Right lobe of liver (tissue), 6 donors: ENCODE data around the gene ACAP2. TPM values are rescaled to one million over a fixed set of nuclear protein-coding genes. Genes with fewer than 3 reads are reported as not detected.

Experiments
- ATAC-seq, 4 donors: fragments of 200-7000 bp; cut with Tn5 transposase; one replicate each; pipeline ENCODE4 v1.9.1; 2020; ENCODE audit warnings: mild to moderate bottlenecking in 4 of 4, moderate library complexity in 4 of 4
- DNase-seq, 3 donors: peaks; one replicate each; pipeline ENCODE4 v3.0.0-alpha.2; 2020
- H3K27ac ChIP-seq, 3 donors: fragments of 200-600 bp; one replicate each; pipeline ENCODE4 v1.8.0; 2022
- H3K27me3 ChIP-seq, 2 donors: fragments of 200-600 bp; one replicate each; pipeline ENCODE4 v1.8.0; 2022
- H3K36me3 ChIP-seq, 4 donors: fragments of 200-600 bp; sonication (generic) in 1 of 4; one replicate each; pipeline versions ENCODE4 v1.5.1 to v1.8.0; 2017 to 2022; ENCODE audit warnings: control low read depth in 1 of 4
- H3K4me1 ChIP-seq, 4 donors: fragments of 200-600 bp; sonication (generic) in 1 of 4; one replicate each; pipeline versions ENCODE4 v1.5.1 to v1.8.0; 2017 to 2022; ENCODE audit warnings: control low read depth in 1 of 4
- H3K4me3 ChIP-seq, 3 donors: fragments of 200-600 bp; one replicate each; pipeline ENCODE4 v1.8.0; 2022
- H3K9me3 ChIP-seq, 4 donors: fragments of 200-600 bp; sonication (generic) in 1 of 4; one replicate each; pipeline versions ENCODE4 v1.5.1 to v1.8.0; 2017 to 2022; ENCODE audit warnings: control low read depth in 1 of 4
- POLR2A ChIP-seq: fragments of 450-650 bp; IDR thresholded peaks from one replicate; pipeline ENCODE4 v1.6.1; 2017; ENCODE audit warnings: antibody characterized with exemption, mild to moderate bottlenecking
- WGBS: methylation state at CpG from one replicate; pipeline ENCODE4 v1.1.6; 2018; ENCODE audit warnings: low coverage, low lambda C conversion rate; ENCODE audit not compliant: insufficient coverage; ENCODE audit errors: missing lambda C conversion rate; 5-methylcytosine and 5-hydroxymethylcytosine counted together
- intact Hi-C, 2 donors: fragments of 100-400 bp; cut with DNase I; formaldehyde crosslinking; loops; one replicate each; pipeline versions ENCODE4 v1.11.2 to v1.14.1; 2022
- total RNA-seq, 6 experiments: library from RNA; depleted of rRNA in 2 of 6; stranded (reverse); fragments of >200 nt in 2 of 6; fragmentation: NEBNext Ultra II Directional in 3 of 6; extraction: Animal tissue kit (Norgen Biotek cat#: 25700) in 3 of 6; gene quantifications; one replicate each; pipeline versions ENCODE4 v1.1.0 to v1.2.4, GENCODE V29; 2016 to 2023
- TF ChIP-seq, protein P1 (sequence below), 4 donors: fragments of 200-600 bp in 3 of 4; fragments of 450-650 bp in 1 of 4; IDR thresholded peaks; one replicate each; pipeline versions ENCODE4 v1.5.1 to v1.8.0; 2016 to 2022; ENCODE audit warnings: antibody characterized with exemption in 4 of 4, mild to moderate bottlenecking in 2 of 4
- donor health status: DM: no; HTN: yes; CAD: no.
- donor health status: DM: no; HTN: no; CAD: no.
- donor health status: DM: no; HTN: no; CAD: no.
- donor health status: DM: no; HTN: yes; CAD: no.
- donor health status: DM: no; HTN: yes; CAD: no.

ACAP2 gene
- total RNA-seq, 6 experiments from 2014 or later = 15.1 to 21.7 (median 18.5) TPM

DNA sequence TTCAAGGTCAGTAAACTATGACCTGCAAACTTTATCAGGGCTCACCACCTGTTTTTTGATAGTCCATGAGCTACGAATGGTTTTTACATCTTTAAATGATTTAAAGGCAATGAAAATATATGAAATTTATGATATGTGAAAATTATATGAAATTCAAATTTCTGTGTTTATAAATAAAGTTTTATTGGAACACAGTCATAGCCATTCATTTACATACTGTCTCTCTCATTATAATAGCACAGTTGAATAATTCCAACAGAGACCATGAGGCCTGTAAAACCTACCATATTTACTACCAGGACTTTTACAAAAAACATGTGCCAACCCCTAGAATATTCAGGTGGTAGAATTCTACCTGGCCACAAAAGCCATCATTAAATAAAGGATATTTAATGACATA, 107.9 kb downstream of the ACAP2 start:
- H3K27ac ChIP-seq = no peak overlapping the region
- H3K4me3 ChIP-seq = no peak overlapping the region
- ATAC-seq (no peak), DNase-seq (no peak)
- no peaks in the 10 kb centered on the region for H3K9me3 ChIP-seq
- no peaks in the 10 kb centered on the region for H3K4me1 ChIP-seq
- 95% methylated on average over 1 of the region's 1 CpG for WGBS
- intact Hi-C loops = no loop called here
- no peaks in the 10 kb centered on the region for H3K36me3 ChIP-seq
- no peaks in the 10 kb centered on the region for H3K27me3 ChIP-seq
- TF ChIP-seq, protein P1, sequence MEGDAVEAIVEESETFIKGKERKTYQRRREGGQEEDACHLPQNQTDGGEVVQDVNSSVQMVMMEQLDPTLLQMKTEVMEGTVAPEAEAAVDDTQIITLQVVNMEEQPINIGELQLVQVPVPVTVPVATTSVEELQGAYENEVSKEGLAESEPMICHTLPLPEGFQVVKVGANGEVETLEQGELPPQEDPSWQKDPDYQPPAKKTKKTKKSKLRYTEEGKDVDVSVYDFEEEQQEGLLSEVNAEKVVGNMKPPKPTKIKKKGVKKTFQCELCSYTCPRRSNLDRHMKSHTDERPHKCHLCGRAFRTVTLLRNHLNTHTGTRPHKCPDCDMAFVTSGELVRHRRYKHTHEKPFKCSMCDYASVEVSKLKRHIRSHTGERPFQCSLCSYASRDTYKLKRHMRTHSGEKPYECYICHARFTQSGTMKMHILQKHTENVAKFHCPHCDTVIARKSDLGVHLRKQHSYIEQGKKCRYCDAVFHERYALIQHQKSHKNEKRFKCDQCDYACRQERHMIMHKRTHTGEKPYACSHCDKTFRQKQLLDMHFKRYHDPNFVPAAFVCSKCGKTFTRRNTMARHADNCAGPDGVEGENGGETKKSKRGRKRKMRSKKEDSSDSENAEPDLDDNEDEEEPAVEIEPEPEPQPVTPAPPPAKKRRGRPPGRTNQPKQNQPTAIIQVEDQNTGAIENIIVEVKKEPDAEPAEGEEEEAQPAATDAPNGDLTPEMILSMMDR (IDR thresholded peaks at IDR 0.05) = no peak
- no peak for TF ChIP-seq POLR2A

DNA sequence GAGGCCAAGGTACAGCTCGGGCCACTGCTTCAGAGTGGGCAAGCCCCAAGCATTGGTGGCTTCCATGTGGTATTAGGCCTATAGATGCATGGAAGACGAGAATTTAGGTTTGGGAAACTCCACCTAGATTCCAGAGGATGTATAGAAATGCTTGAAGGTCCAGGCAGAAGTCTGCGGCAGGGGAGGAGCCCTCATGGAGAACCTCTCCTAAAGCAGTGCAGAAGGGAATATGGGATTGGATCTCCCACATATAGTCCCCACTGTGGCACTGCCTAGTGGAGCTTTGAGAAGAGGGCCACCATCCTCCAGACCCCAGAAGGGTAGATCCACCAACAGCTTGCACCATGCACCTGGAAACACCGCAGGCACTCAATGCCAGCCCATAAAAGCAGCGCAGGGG, 123.8 kb downstream of the ACAP2 start:
- H3K4me1 ChIP-seq = peaks cover 0 to 10% (median 0%) of the 10 kb centered on the region in 4 donors
- no peak for TF ChIP-seq POLR2A
- TF ChIP-seq, protein P1 (IDR thresholded peaks at IDR 0.05) = no peak
- H3K27me3 ChIP-seq = no peaks in the 10 kb centered on the region
- ATAC-seq = no peak
- peaks cover 0 to 11% (median 3%) of the 10 kb centered on the region in 4 donors for H3K36me3 ChIP-seq
- no peak for DNase-seq
- intact Hi-C loops = no loop called here
- 100% methylated on average over 1 of the region's 5 CpGs for WGBS
- H3K27ac ChIP-seq = no peak overlapping the region
- no peak overlapping the region for H3K4me3 ChIP-seq
- no peaks in the 10 kb centered on the region for H3K9me3 ChIP-seq

DNA sequence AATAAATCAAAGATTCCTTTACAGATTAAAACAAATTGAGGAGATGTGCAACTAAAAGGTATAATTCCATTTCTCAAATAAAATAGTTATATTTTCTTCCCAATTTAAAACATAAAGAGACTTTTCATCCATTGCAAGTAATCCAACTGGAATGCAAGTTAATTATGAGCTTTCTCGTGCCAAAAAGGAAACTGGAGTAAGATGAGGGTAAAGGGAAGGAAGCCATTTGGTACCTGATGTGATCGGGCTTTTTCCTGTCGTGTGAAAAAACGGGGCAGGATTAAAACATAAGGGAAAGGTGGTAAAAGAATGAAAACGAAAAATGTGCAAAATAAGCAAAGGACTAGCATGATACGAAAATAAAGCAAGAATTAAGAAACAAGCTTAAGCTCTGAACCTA, 130.1 kb downstream of the ACAP2 start:
- Histone ChIP-seq H3K4me3 (no peak overlapping the region), H3K27me3 (no peaks in the 10 kb centered on the region), H3K4me1 (no peaks in the 10 kb centered on the region), H3K36me3 (no peaks in the 10 kb centered on the region), H3K9me3 (no peaks in the 10 kb centered on the region), H3K27ac (no peak overlapping the region)
- TF ChIP-seq, protein P1 (IDR thresholded peaks at IDR 0.05) = no peak
- TF ChIP-seq POLR2A = no peak
- 70% methylated on average over 6 of the region's 6 CpGs for WGBS
- ATAC-seq (no peak), DNase-seq (no peak)
- intact Hi-C loops = no loop called here

DNA sequence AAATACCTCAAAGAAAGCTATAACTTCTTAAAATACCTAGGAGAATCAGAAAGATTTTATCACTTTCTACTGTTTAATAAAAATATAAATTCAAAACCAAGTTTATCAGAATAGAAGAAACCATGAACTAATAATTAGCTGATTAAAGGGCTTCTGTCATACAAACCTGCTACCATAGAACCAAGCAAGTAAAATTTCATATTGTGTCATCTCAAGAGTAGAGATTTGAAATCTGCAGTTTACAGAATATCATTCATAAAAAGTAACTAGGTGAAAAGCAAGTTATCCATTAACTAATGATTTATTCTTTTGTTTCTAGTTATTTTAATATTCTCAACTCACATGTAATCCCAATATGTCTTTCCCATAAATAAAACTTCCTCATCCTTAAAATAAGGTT, 135.1 kb downstream of the ACAP2 start:
- Histone ChIP-seq H3K4me3 (no peak overlapping the region), H3K36me3 (peaks cover 0 to 3% (median 0%) of the 10 kb centered on the region in 4 donors), H3K27me3 (no peaks in the 10 kb centered on the region), H3K27ac (no peak overlapping the region), H3K4me1 (no peaks in the 10 kb centered on the region), H3K9me3 (no peaks in the 10 kb centered on the region)
- ATAC-seq (no peak), DNase-seq (no peak)
- intact Hi-C loops = no loop called here
- TF ChIP-seq, protein P1 (IDR thresholded peaks at IDR 0.05) = no peak
- no peak for TF ChIP-seq POLR2A

DNA sequence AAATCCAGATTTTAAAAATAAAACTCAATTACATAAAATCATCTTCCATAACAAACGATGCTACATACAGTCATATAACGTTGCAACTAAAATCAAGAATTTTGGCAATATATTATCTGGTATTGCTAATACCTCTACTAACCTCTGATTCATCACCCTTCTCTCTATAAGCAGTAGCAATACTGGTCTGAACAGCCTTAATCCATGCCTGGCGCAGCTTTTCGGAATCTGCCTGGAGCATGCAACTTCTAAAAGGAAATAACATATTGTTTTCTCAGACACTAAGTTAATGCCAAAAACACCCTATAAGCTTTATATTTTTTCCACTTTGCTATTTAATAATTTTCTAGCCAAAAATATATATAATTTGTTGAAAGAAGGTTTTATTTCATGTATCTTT, 136.5 kb downstream of the ACAP2 start:
- ATAC-seq = no peak
- no peak overlapping the region for H3K4me3 ChIP-seq
- H3K36me3 ChIP-seq = peaks cover 0 to 11% (median 0%) of the 10 kb centered on the region in 4 donors
- no peak for TF ChIP-seq POLR2A
- TF ChIP-seq, protein P1 (IDR thresholded peaks at IDR 0.05) = no peak
- WGBS = 90% methylated on average over 4 of the region's 4 CpGs
- no peaks in the 10 kb centered on the region for H3K27me3 ChIP-seq
- DNase-seq = no peak
- H3K9me3 ChIP-seq = no peaks in the 10 kb centered on the region
- H3K27ac ChIP-seq = no peak overlapping the region
- H3K4me1 ChIP-seq = no peaks in the 10 kb centered on the region
- intact Hi-C loops = no loop called here
